Measurements from ENCODE around the gene VRK1. TPM values are rescaled to one million over a fixed set of nuclear protein-coding genes. Genes with fewer than 3 reads are reported as not detected.

The VRK1 gene
- total RNA-seq, 4 donors from 2014 or later: 7.1 to 19.2 (median 8.5) TPM

DNA sequence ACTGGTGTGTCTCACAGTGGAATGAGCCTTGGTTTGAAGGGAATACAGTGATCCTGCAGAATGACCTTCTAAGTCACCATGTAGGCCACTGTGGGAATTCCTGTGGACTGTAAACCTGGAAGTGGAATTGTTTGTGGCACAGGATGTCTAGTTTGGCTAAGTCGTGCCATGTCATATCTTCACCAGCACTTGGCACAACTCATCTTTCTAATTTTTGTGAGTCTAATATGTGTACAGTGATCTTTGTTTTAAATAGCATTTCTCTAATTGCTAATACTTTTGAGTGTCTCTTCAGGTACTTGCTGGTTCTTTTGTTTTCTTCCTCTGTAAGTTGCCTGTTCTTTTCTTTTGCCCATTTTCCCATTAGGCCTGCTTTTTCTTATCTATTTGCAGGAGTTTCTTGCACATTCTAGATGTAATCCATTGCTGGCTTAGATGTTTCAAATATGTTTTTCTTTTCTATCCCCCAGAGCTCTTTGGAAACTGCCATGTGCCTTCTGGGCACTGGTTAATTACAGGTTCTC is 112.7 kb downstream of the VRK1 start:
- TF ChIP-seq, protein P1, sequence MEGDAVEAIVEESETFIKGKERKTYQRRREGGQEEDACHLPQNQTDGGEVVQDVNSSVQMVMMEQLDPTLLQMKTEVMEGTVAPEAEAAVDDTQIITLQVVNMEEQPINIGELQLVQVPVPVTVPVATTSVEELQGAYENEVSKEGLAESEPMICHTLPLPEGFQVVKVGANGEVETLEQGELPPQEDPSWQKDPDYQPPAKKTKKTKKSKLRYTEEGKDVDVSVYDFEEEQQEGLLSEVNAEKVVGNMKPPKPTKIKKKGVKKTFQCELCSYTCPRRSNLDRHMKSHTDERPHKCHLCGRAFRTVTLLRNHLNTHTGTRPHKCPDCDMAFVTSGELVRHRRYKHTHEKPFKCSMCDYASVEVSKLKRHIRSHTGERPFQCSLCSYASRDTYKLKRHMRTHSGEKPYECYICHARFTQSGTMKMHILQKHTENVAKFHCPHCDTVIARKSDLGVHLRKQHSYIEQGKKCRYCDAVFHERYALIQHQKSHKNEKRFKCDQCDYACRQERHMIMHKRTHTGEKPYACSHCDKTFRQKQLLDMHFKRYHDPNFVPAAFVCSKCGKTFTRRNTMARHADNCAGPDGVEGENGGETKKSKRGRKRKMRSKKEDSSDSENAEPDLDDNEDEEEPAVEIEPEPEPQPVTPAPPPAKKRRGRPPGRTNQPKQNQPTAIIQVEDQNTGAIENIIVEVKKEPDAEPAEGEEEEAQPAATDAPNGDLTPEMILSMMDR (IDR thresholded peaks at IDR 0.05): no peak
- no peak for ATAC-seq (ENCODE audit: low FRiP score)
- no peak for DNase-seq (ENCODE audit: low spot score)

DNA sequence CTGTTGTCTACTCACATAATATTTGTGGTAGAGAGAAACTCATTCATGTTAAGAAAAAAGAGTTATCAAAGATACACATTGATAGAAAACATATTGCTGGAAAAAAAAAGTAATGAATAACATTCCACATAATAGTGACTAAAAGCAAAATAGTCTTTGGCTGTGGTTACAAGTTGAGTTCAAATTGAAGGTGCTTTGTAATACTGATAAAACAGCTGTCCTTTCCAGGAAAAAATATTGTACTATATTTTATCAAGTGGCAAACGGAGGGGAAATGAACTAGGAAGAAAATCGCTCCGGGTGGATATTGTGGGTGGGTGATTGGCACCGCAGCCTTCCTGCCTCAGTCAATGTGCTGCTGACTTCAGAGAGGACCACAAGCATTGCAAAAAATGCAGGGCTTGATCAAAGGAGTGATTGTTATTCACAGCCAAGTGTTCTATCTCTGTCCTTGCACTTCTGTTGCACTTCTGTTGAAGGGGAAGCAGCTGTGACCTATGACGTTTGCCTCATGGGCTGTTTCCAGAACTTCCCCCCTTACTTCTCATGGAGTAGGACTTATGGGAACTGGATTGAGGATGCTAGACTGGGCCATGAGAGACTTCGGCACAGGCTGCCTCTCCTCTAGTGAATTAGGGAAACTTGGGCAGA is 114.4 kb downstream of the VRK1 start:
- no peak for ATAC-seq (ENCODE audit: low FRiP score)
- no peak for DNase-seq (ENCODE audit: low spot score)
- TF ChIP-seq, protein P1 (IDR thresholded peaks at IDR 0.05): no peak

DNA sequence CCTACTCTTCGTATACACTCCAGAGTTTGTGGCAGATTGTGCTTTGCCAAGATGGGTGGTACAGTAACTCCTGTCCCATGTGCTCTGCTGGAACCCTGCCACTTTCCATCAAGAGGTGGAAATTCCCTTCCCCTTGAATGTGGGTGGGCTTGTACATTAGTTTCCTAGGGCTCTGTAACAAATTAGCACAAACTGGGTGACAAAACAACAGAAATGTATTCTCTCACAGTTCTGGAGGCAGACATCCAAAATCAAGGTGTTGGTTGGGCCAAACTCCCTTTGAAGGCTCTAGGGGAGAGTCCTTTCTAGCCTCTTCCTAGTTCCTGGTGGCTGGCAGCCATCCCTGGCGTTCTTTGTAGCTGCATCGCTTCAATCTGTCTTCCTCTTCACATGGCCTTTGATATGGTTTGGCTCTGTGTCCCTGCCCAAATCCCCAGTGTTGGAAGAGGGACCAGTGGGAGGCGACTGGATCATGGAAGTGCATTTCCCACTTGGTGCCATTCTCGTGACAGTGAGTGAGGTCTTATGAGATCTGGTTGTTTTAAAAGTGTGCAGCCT is 117.5 kb downstream of the VRK1 start:
- ATAC-seq (ENCODE audit: low FRiP score) (no peak), DNase-seq (ENCODE audit: low spot score) (no peak)
- TF ChIP-seq, protein P1 (IDR thresholded peaks at IDR 0.05): no peak

DNA sequence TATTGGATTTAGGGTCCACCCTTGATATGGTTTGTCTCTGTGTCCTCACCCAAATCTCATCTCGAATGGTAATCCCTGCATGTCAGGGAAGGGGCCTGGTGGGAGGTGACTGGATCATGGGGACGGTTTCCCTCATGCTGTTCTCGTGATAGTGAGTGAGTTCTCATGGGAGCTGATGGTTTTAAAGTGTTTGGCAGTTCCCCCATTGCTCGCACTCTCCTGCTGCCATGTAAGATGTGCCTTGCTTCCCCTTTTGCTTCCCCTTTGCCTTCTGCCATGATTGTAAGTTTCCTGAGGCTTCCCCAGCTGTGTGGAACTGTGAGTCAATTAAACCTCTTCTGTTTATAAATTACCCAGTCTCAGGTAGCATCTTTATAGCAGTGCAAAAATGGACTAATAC is 118.3 kb downstream of the VRK1 start:
- TF ChIP-seq, protein P1 (IDR thresholded peaks at IDR 0.05): no peak
- DNase-seq (ENCODE audit: low spot score) (no peak), ATAC-seq (ENCODE audit: low FRiP score) (no peak)

DNA sequence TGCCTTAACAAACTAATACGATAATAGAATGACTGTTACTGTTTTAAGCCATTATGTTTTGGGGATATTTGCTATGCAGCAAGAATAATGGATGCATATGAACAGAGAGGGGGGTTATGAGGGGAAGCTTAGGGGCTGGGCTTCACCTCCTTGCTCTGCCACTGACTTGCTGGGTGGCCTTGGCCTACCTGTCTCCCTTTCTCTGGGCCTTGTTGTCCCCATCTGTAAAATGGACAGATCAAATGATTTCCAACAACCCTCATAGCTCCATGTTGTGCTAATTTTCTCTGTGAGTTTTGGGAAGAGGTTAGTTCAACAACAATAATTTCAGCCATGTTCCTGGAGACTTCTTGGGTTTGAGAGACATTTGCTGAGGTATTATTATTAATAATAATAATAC is 119.6 kb downstream of the VRK1 start:
- TF ChIP-seq, protein P1 (IDR thresholded peaks at IDR 0.05): no peak
- DNase-seq (ENCODE audit: low spot score) (no peak), ATAC-seq (ENCODE audit: low FRiP score) (no peak)

DNA sequence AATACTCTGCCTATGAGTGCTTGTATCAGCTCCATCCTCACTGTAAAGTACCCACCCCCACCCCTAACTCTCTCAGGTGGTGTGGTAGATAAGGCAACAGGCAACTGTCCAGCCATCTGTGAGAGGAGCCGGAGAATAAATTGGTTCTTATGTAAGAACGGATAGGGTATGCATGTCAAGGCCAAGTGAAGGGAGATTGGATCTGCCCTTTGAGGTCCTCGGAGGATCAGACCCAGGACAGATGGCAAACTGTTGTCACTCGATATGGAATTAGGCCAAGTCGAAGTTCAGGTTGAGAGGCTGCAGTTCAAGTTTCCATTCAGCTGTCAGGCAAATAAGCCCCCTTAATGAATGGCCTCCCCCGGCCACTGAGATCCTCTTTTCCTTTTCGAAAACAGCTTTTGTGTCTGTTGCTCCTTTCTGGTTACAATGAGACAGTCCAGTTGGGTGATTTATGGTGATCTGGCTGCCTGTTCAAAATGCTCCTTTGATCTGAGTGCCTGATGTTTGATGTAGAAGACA is 120.3 kb downstream of the VRK1 start:
- TF ChIP-seq, protein P1 (IDR thresholded peaks at IDR 0.05): no peak
- DNase-seq (ENCODE audit: low spot score) (no peak), ATAC-seq (ENCODE audit: low FRiP score) (no peak)

DNA sequence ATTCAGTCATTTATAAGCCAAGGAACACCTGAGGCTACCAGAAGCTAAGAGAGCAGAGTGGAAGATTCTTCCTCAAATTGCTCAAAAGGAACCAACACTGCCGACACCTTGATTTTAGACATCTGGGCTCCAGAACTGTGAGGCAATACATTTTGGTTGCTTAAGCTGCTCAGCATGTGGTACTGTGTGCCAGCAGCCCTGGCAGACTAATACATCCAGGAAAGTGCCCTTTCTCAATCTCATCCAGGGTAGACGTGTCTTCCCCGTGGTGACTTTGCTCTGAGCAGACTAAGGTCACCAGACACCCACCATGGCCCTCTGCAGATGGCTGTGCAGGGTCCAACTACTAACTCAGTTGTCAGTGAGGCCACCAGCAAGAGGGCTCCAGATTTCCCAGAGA is 122.8 kb downstream of the VRK1 start:
- TF ChIP-seq, protein P1 (IDR thresholded peaks at IDR 0.05): no peak
- DNase-seq (ENCODE audit: low spot score) (no peak), ATAC-seq (ENCODE audit: low FRiP score) (no peak)

Measured in omental fat pad (tissue), 4 donors.